Liver (tissue), 3 donors: Measurements from ENCODE around the gene CALCR.

Experiments used
- ATF3 ChIP-seq: IDR thresholded peaks from 2 replicates; pipeline ENCODE4 v1.6.1; 2016; ENCODE audit warnings: antibody characterized with exemption
- CTCF ChIP-seq: fragments of 150-350 bp; IDR thresholded peaks from 2 replicates; pipeline ENCODE4 v1.5.1; 2017; ENCODE audit warnings: improper control_type of control experiment, low read depth, low read length; ENCODE audit not compliant: missing input control
- GABPA ChIP-seq, 2 donors: IDR thresholded peaks in 1 of 2; conservative IDR thresholded peaks in 1 of 2; 2 replicates each; pipeline ENCODE4 v1.6.1; 2016; ENCODE audit warnings: antibody characterized with exemption in 2 of 2, mild to moderate bottlenecking in 1 of 2, moderate library complexity in 1 of 2
- JUND ChIP-seq, 2 donors: IDR thresholded peaks; 2 replicates each; pipeline ENCODE4 v1.6.1; 2016; ENCODE audit warnings: antibody characterized with exemption in 2 of 2
- MAX ChIP-seq: IDR thresholded peaks from 2 replicates; pipeline ENCODE4 v1.6.1; 2016; ENCODE audit warnings: antibody characterized with exemption
- NR2F2 ChIP-seq: IDR thresholded peaks from 2 replicates; pipeline ENCODE4 v1.6.1; 2016; ENCODE audit warnings: antibody characterized with exemption
- RAD21 ChIP-seq, 2 donors: IDR thresholded peaks; 2 replicates each; pipeline ENCODE4 v1.6.1; 2016; ENCODE audit warnings: antibody characterized with exemption in 2 of 2, mild to moderate bottlenecking in 2 of 2
- REST ChIP-seq: IDR thresholded peaks from 2 replicates; pipeline ENCODE4 v1.6.1; 2016; ENCODE audit warnings: antibody characterized with exemption, mild to moderate bottlenecking
- RXRA ChIP-seq, 2 donors: IDR thresholded peaks; 2 replicates each; pipeline ENCODE4 v1.6.1; 2017 to 2018; ENCODE audit warnings: antibody characterized with exemption in 2 of 2, mild to moderate bottlenecking in 1 of 2
- SP1 ChIP-seq: IDR thresholded peaks from 2 replicates; pipeline ENCODE4 v1.6.1; 2018; ENCODE audit warnings: antibody characterized with exemption, mild to moderate bottlenecking
- TAF1 ChIP-seq: conservative IDR thresholded peaks from 2 replicates; pipeline ENCODE4 v1.6.1; 2016; ENCODE audit warnings: antibody characterized with exemption, mild to moderate bottlenecking
- YY1 ChIP-seq: IDR thresholded peaks from 2 replicates; pipeline ENCODE4 v1.6.1; 2016; ENCODE audit warnings: antibody characterized with exemption, mild to moderate bottlenecking
- ZBTB33 ChIP-seq: IDR thresholded peaks from 2 replicates; pipeline ENCODE4 v1.6.1; 2016; ENCODE audit warnings: antibody characterized with exemption
- donor health status: healthy.
- donor health status: healthy.

- TF ChIP-seq CTCF (no peak), JUND (IDR thresholded peaks at IDR 0.05) (no peak), ATF3 (no peak), YY1 (no peak), MAX (no peak), TAF1 (no peak), SP1 (no peak), REST (no peak), RAD21 (IDR thresholded peaks at IDR 0.05) (no peak), GABPA (IDR thresholded peaks at IDR 0.05 in 1 of 2, conservative IDR thresholded peaks at IDR 0.05 in 1 of 2) (no peak), ZBTB33 (no peak), RXRA (IDR thresholded peaks at IDR 0.05) (no peak), NR2F2 (no peak)
These were observed 145.0 kb downstream of the CALCR start for GRCh38 chr7:93429563-93429962.
